Choroid plexus epithelial cell (primary cell): ENCODE measurements around the gene FGF5.

Experiments used
- DNase-seq: peaks from one replicate; pipeline ENCODE4 v3.0.0-alpha.2; 2010; ENCODE audit warnings: low read depth
- H3K4me3 ChIP-seq: 2 replicates; pipeline ENCODE4 v1.5.1; 2011; ENCODE audit warnings: low read depth, mild to moderate bottlenecking, control low read depth, low read length, moderate library complexity
- TF ChIP-seq, protein P1 (sequence below): conservative IDR thresholded peaks from 2 replicates; pipeline ENCODE4 v1.5.1; 2011; ENCODE audit warnings: low read depth, mild to moderate bottlenecking, control low read depth, inconsistent platforms, low read length, moderate library complexity

Gene FGF5

DNA sequence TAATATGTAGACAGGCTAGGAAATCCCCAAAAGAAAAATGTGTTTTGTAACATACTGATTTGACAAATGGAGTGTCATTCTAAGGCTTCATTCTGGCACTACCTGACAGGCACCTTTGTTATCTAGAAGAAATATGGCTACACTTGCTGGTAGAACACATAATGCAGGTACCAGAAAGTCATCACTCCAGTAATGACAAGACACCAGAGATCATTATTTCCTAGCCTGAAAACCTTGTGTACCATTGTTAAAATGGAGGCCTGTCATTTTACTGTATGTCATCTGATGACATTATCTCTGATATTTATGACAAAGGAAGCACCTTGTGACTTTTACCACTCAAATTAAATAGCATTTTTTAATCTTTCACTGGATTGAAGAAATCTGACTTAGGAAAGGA is 13.5 kb upstream of the FGF5 start:
- TF ChIP-seq, protein P1, sequence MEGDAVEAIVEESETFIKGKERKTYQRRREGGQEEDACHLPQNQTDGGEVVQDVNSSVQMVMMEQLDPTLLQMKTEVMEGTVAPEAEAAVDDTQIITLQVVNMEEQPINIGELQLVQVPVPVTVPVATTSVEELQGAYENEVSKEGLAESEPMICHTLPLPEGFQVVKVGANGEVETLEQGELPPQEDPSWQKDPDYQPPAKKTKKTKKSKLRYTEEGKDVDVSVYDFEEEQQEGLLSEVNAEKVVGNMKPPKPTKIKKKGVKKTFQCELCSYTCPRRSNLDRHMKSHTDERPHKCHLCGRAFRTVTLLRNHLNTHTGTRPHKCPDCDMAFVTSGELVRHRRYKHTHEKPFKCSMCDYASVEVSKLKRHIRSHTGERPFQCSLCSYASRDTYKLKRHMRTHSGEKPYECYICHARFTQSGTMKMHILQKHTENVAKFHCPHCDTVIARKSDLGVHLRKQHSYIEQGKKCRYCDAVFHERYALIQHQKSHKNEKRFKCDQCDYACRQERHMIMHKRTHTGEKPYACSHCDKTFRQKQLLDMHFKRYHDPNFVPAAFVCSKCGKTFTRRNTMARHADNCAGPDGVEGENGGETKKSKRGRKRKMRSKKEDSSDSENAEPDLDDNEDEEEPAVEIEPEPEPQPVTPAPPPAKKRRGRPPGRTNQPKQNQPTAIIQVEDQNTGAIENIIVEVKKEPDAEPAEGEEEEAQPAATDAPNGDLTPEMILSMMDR, result no peak
- no peak overlapping the region for H3K4me3 ChIP-seq
- no peak for DNase-seq

DNA sequence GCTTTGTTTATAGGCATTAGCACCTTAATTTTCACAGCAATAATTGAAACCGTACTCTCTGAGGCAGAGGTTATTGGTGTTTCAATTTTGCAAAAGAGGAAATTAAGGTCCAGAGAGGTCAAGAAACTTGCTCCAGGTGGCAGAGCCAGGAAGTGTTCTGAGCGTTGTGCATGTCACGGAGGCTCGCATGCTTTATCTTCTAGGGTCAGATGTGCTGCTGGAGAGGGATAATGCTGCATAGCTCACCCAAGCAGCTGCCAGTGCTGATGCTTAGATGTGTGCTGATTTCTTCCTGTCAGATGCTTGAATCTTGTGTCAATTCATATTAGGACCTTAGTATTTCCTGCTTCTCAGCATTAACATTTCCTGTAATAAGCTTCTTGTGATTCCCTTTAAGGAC is 13.0 kb upstream of the FGF5 start:
- DNase-seq, result no peak
- TF ChIP-seq, protein P1, result no peak
- no peak overlapping the region for H3K4me3 ChIP-seq

DNA sequence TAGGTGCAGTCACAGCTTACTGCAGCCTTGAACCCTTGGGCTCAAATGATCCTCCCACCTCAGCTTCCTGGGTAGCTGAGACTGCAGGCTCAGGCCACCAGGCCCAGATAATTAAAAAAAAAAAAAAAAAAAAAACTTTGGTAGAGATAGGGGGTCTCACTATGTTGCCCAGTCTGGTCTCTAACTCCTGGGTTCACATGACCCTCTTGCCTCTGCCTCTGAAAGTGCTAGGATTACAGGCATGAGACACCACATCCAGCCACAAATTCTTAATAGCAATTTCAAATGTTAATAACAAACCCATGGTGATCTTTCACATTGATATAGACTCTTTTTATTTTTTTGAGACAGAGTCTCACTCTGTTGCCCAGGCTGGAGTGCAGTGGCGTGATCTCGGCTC is 12.3 kb upstream of the FGF5 start:
- no peak overlapping the region for H3K4me3 ChIP-seq
- no peak for DNase-seq
- TF ChIP-seq, protein P1, result no peak

DNA sequence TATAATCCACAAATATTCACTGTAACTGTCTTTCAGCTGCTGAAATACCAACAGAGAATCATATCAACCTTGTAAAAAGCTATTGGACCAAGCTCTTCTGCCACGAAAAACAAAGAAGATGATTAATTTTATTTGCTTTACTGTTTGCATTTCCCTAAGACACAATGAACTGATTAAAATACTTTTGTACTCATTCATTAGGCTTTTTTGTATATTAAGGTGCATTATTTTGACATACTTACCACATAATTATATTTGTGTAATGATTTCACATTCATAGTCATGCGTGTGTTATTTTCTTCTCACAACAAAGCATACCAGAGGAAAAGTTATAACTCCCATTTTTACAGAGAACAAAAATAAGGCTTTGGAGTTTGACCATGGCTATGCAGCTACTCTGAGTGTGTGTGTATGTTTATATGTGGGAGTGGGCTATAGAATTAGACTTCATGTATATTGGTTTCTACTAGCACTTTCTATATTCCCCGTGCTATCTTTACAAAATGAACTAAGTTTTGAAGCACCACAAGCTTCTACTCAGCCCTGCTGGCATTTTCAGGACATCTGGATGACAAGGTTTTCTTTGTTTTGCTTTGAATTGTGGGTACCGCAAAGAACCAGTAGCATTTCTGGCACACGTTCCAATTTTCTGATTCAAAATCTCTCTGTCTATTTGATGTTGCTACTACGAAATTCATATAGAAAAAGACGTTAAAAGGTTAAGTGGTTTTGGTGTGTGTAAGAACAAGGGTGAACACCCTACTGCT is 11.0 kb upstream of the FGF5 start:
- DNase-seq, result no peak
- TF ChIP-seq, protein P1, result no peak
- H3K4me3 ChIP-seq, result no peak overlapping the region

DNA sequence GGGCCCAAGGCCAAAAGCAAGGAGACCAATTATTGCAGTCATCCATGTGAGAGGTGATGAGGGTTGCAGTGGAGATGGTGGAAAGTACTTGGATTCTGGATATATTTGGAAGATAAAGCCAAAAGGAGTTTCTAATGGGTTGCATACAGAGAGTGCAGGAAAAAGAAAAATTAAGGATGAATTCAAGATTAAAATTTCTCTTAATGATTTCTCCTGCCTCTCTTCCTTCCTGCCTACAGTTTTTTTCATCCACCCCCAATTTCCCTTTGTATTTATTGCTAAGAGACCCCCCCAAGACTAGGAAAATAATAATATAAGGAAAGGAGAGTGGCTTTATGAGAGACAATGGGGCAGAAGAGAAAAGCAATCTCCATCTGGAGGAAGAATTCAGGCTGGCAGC is 8.6 kb upstream of the FGF5 start:
- H3K4me3 ChIP-seq, result no peak overlapping the region
- DNase-seq, result no peak
- TF ChIP-seq, protein P1, result no peak

DNA sequence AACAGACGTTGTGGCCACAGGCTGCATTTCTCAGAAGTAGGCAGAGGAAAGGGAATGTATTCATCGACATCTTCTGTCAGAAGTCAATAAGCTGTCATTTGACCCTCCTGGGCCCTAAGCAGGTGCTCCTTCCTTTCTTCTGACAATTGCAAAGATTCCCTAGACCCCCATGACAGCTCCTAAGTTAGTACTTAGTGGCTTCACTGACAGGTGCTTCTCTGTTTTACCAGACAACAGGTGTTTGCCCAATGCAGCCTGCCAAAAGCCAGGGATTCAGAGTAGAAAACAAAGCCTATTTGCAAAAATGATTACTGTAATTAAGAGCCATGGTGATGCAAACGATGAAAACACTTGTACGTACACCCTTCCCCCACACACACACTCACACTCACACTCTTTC is 7.5 kb upstream of the FGF5 start:
- H3K4me3 ChIP-seq, result no peak overlapping the region
- no peak for DNase-seq
- TF ChIP-seq, protein P1, result no peak

DNA sequence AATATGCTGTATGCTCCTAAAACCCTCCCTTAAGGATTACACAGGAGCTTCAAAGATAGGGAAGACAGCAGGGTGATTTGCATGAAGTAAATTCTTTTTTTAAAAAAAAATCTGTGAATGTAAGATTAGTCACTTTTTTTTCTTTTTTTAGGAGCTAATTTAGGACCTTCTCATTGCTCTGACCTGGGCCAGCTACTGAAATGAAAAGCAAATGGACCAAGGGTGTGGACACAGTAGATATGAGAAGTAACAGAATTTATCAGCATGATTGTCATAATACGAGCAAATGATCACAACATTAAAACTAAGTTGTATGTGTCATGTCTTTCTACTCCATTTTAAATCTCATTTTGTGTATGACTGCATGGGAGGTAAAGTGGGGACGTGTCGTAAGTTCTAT is 6.6 kb upstream of the FGF5 start:
- no peak for DNase-seq
- no peak overlapping the region for H3K4me3 ChIP-seq
- TF ChIP-seq, protein P1, result no peak
